IMR-90 (cell line): ENCODE measurements around the gene DCUN1D3.

ENCODE experiments used
- MAFK ChIP-seq: IDR thresholded peaks from 2 replicates; pipeline ENCODE4 v1.6.1; 2012; ENCODE audit warnings: low read depth, low read length, improper control_type of control experiment
- MXI1 ChIP-seq: IDR thresholded peaks from 2 replicates; pipeline ENCODE4 v1.6.1; 2012; ENCODE audit warnings: low read depth, mild to moderate bottlenecking, low read length, moderate library complexity, borderline replicate concordance

DNA sequence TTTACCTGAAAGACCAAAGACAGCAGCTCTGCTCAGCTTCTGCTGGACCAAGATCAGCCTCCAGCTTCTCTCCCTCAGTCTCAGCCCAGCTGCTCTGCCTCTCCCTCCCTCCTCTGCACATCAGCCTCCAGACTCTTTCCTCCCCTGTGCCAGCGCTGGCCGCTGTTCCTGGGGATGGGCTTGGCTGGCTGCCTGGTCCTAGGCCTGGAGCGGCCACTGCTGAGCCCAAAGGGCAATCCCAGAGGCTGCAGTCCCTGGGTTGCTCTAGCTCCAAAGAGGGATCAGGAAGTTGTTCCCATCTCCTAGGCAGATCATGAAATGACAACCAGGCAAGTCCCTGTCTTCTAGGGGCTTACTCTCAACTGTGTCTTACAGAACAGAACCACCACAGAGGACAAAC, 31.3 kb downstream of the DCUN1D3 start:
- no peak for TF ChIP-seq MXI1
- no peak for TF ChIP-seq MAFK
